ENCODE measurements around the gene KIFC1.

GRCh38 chr6:33451606-33452005, 60.0 kb downstream of the KIFC1 start:
- TF ChIP-seq TAF1 (IDR thresholded peaks at IDR 0.05; ENCODE audit: borderline replicate concordance, low read depth, low read length) (no peak), RAD21 (IDR thresholded peaks at IDR 0.05; ENCODE audit: low read length) (no peak)

Measured in SK-N-SH (cell line).